Stimulated activated CD8-positive, alpha-beta memory T cell treated with anti-CD3 and anti-CD28 coated beads, Interleukin-7, amount 100 ng/mL, for 1 hour (primary cell): ENCODE data around the gene CDC37.
"Not testable (repeated sequence)": the region's sequence is repeated elsewhere in the genome, so short reads cannot be mapped to it uniquely, and the experiment has no call there.

Experiments used
- DNase-seq, 2 donors: peaks; one replicate each; pipeline ENCODE4 v3.0.0-alpha.2; 2020; ENCODE audit warnings: low read depth in 2 of 2

Gene CDC37

DNA sequence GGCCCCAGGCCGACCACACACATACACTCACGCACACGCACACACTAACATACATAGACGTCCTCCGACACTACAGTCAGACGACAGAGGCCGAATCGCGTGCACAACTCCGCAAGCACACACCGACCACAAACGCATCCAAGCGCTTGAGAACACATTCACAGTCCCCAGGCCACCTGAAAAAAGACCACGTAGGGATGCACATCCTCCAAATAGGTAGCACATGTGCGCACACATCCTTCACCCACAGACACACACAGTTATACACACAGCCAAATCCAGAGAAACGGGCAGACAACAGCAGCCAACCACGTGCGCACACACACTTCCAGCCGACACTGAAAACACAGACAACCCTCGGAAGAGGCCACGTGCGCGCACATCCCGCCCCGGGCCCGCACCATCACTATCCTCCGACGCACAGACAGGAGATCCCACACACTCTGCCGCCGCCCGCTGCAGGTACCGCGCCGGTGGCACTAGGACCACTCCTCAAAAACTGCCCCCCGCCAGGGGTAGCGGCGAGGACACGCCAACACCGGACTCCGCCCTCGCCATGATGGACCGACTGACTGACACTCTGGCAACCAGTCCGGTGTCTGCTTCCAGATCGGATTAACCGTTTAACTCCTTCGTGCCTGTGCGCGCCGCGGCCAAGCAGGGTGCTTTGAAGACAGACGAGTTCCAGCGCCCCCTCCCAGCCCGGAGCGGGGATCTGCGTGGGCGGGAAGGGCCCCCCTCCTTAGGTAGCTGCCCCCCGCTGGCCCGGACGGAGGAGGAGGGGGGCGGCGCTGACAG lies 16.5 kb upstream of the CDC37 start:
- DNase-seq: no peak

DNA sequence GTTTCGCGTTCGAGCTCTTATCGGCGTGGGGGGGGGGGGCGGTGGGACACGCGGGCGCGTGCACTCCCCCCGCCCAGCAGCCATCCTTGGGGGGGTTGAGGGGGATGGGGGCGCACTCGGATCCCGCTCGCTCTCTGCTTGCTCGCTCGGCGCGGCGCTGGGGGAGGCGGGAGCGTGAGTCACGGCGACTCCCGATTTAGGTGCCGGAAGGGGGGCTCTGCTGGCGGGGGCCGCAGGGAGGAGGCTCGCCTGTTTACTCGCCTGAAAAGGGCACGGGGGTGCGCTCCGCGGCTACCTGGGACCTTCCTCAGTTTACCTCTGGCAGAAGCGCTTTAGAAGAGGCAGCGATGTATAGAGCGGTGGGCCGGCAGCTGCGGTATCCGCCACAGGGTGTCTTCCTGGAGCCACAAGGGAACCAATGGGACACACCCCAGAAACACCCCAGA lies 15.9 kb upstream of the CDC37 start:
- no peak for DNase-seq

DNA sequence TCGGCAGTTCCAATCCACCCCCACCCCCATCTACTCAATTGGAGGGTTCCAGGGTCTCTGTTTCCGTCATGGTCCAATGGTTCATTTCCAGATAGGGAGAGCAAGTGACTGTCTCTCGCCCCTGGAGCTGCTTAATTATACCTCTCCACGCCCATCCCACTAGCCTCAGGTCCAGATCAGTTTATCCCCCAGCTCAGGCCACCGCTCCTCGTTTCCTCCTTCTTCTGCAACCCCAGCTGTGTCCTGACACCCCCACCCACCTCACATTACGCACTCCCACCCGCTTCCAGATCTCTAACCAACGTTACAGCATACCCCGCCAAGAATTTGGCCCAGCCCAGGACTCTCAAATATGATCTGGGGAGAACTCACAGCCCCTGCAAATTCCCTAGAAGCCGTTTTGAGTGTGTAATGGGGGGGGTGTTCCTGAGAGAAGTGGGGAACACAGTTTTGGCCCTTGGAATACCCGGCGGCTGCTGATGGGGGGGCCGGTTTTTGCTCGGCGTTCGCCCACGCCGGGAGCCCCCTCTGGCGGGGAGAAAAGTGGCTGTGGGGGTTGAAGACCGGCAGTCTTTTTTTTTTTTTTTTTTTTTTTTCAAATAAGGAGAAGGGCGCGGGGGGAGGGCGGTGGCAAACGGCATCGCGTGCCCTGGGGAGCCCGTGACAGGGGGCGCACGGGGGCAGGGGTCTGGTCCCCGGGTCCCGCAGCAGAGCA lies 15.3 kb upstream of the CDC37 start:
- no peak for DNase-seq

DNA sequence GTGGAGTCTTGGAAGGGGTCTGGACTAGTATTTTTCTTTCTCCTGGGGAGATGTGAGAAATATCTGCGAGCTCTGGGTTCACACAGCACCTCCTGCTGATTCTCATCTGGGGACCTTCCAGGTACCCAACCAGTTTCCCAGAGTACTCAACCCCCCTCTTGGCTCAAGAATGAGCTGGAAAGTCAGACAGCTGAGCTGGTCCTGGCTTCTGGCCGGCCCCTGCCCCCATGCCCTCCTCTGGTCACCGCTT lies 14.8 kb upstream of the CDC37 start:
- DNase-seq: no peak

DNA sequence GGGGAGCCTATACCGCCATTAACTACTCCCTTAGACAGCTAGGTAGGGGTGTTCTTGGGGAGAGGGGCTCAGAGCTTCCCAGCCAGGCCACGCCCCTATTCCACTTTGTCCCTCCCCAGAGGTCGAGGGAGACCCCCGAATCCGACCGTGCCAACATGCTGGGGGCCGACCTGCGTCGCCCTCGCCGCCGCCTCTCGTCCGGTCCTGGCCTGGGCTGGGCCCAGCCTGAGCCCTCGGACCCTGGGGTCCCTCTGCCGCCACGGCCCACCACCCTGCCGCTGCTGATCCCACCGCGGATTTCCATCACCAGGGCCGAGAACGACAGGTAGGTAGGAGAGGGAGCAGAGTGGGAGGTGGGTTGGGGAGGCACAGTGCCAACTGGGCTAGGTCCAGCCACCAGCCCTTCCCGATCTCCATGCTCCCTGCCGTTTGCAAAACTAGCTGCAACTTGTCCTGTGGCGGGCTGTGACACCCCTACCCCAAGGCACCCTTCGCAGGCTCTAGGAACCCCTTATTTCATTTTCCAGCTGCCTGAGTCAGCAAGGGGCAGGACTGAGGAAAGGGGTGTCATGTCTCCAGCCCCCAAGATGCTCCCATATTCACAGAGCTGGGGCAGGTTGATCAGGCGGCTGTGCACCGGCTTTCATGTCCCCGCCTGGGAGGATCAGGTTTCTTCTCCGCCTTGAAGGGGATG lies 14.3 kb upstream of the CDC37 start:
- no peak for DNase-seq

DNA sequence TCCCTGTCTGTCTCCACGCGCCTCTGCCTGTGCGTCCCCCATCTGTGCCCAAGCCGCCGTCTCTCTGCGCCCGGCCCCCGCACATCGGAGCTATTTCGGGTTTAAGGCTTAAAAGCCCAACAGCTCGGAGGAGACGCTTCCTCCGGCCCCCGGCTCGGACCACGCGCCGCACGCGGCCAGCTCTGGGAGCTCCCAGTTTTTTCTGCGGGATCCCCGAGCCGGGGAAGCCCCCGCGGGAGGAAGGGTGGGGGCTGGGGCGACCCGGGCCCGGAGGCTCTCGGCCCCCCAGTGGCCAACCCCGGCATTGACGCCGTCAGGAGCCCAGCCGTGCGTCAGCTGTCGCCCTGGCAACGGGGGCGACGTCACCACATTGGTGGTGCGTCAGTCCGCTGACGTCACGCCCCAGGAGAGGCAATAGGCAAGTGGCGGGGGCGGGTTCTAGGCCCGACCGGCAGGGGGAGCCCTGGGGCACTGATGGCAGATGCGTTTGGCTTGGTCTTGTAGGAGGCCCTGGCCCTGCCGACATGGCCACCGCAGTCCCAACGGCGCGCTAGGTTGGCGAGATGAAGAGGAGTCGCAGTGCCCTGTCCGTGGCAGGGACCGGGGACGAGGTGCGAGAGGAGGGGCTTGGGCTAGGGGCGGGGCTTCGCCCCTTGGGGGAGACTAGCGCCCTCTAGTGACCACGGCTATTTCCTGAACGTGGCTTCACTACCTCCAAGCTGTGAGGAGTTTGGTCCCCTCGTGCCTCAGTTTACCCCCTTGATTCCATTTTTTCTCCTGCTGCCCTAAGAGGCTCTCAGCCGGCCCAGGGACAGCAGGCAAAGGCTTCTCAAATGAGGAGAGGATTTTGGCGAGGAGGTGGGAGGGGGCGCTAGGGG lies 13.3 kb upstream of the CDC37 start:
- DNase-seq: peak; percentile 82 to 83

DNA sequence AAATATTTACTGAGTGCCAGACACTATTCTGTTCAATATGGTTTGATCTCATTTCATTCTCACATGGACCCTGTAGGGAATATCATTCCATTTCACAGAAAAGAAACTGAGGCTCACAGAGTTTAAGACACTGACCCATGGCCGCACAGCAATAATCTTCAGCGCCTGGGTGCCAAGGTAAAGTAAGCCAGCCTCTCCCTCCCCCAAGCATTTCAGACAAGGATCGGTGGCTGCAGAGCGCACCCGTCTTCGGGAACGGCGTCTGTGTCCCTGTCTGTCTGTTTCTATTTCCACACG lies 12.7 kb upstream of the CDC37 start:
- no peak for DNase-seq

DNA sequence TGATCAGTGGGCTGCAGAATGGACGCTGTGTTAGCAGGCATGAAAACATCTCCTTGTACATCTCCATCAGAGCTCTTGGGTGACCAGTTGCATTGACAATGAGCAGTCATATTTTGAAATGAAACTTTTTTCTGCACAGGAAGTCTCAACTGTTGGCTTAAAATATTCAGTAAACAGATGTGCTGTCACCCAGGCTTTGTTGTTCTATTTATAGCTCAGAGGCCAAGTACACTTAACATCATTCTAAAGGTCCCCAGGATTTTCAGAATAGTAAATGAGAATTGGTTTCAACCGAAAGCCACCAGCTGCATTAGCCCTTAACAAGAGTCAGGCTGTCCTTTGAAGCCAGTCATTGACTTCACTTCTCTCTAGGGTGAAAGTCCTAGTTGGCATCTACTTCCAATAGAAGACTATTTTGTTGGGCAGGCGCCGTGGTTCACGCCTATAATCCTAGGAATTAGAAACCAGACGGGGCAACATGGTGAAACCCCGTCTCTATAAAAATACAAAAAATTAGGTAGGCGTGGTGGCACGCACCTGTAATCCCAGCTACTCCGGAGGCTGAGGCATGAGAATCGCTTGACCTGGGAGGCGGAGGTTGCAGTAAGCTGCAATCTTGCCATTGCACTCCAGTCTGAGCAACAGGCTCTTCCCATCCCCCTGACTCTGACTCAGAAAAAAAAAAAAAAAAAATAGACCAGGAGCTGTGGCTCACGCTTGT lies 9.1 kb upstream of the CDC37 start:
- DNase-seq: no peak

DNA sequence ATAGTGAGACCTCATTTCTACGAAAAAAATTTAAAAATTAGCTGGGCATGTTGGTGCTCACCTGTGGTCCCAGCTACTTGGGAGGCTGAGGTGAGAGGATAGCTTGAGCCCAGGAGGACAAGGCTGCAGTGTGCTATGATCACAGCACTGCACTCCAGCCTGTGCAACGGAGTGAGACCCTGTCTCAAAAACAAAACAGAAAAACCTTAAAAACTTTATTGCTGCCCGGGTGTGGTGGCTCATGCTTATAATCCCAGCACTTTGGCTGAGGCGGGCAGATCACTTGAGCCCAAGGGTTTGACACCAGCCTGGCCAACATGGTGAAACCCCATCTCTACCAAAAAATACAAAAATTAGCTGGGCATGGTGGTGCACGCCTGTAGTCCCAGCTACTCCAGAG lies 7.9 kb upstream of the CDC37 start:
- DNase-seq: not testable (repeated sequence)

DNA sequence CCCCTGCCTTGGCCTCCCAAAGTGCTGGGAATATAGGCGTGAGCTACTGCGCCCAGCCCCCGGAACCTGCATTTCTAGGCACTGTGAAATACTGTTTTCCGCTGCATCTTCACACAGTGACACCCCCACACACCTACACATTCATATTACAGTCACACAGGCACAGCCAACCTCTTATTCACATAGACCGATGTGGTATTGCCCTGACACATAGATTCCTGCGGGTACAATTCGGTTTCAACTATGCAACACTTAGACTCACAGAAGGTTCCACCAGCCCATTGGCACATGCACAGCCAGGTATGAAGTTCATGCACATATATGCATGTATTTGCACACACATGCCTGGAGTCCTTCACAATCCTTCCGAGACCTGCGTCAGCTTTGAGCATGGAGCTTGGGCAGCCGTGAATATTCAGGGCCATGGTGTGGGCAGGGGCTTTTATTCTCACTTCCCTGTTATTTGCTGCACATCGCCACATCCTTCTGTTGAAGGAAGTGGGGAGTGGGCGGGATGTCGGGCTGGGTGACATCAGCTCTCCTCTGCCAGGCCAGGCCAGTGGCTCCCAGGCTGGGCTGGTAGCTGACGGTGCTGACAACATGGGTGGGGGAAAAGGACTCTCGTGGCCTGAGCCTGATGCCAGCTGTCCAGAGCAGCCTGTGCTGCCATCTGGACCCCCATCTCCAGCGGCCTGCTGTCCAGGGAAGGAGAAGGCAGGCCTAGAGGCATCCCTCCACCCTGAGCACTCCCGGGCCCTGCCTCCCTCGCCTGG lies 5.4 kb upstream of the CDC37 start:
- DNase-seq: no peak

DNA sequence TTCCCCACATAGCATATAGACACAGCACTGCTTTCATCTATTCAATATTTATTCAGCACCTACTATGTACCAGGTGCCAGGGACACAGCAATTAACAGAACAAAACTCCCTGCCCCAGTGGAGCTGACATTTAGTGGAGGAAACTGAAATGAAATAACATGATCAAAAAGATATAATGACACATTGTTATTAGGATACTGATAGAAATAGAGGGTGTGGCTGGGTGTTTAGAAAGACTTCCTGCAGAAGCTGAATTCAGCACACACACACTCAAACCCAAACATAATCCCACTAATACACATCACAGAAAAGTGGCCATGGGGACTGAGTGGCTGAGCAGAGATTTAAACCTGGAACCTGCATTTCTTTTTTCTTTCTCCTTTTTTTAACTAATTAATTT lies 3.8 kb upstream of the CDC37 start:
- no peak for DNase-seq

DNA sequence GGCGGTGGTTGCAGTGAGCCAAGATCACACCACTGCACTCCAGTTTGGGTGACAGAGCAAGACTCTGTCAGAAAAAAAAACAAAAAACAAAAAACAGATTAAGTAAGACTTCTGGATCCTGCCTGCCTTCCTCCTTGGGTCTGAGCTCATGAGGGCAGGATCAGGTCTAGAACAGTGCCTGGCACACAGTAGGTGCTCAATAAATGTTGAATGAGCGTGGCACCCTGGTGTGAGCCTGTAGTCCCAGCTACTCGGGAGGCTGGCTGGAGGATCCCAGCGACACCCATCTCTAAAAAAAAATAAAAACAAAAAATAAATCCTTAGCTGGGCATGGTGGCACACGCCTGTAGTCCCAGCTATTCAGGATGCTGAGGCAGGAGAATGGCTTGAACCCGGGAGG lies 2.8 kb upstream of the CDC37 start:
- no peak for DNase-seq

DNA sequence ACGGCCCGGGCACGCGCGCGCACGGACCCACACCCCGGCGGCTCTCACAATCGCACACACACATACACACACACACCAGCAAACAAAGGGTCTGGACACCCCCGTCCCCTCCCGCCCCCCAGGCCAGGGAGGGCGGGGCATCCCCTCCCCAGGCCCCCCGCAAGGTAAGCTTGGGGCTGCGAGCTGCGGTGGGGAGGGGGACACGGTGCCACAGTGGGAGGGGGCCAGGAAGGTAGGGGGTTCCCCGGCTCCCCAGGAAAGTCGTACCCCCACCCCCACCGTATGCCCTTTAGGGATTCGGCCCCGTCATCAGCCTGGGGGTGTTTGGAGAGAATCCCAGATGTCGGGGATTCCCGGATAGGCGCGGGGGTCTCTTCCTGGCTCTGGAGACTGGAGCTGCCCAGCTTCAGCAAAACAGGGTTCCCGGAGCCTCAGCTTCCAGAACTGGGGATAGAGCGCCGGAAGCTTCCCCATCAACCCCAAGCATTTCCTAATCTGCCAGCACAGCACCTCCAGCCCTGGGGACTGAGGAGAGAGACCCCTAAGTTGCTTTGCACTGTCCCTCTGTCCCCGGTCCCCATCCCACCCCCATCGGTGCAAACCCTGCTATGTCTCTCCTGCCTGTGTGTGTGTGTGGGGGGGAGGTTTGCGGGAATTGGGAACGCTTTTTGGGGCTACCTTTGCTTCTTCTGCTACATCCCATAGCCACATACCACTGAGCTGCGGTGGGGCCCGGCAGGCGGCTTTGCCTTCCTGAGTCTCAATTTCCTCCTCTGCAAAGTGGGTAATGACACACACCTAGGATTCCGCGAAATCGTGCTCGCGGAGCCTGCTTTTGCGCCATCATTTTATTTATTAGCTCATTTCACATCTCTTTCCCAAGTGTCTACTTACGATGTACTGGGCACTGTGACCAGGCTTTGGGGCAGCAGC lies 1.8 kb upstream of the CDC37 start:
- no peak for DNase-seq

DNA sequence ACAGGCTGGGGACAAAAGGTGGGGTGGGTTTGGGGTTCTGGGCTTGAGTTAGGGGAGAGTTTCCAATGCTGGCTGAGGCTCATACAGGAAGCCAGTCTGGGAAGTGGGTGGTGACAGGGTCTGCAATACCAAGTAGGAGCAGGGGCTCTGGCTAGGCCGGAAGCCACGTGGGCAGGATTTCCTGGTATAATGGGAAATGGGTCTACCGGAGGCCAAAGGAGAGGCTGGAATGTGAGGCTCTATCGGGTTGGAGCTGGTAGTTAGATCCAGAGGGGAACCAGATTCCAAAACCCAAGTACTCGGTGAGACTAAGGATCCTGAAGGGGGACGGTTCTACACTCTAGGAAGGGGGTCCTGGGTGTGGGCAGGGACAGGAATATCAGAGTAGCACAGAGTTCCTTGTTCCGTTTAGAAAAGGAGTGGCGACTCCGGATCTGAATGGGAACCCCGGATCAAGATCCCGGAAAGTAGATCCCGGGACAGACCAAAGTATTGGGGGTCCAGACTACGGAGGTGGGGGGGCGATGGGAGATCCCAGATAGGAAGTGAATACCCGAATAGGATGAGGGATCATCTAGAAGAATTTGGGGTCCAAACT lies 802 bp downstream of the CDC37 start:
- no peak for DNase-seq

DNA sequence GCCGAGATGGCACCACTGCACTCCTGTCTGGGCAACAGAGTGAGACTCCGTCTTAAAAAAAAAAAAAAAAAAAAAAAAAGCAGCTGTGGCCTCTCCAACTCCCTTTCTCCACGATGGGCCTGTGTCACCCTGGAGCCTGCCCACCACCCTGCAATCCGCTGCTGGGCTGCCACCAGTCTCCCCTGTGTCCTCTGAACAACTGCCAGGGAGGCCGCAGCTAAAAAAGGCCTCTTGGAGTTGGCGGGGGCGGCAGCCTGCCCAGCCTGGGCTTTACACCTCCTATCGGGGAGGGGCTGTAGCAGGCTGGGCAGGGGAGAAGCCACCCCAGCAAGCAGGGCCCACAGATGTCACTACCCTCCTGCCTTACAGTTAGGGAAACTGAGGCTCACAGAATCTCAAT lies 3.5 kb downstream of the CDC37 start:
- DNase-seq: no peak

DNA sequence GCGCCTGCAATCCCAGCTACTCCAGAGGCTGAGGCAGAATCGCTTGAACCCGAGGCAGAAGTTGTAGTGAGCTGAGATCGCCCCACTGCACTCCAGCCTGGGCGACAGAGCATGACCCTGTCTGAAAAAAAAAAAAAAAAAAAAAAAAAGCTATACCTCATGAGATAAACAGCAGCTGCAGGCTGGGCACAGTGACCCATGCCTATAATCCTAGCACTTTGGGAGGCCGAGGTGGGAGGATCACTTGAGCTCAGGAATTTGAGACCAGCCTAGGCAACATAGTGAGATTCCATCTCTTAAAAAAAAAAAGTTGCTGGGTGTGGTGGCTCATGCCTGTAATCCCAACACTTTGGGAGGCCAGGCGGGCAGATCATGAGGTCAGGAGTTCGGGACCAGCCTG lies 4.0 kb downstream of the CDC37 start:
- DNase-seq: not testable (repeated sequence)

DNA sequence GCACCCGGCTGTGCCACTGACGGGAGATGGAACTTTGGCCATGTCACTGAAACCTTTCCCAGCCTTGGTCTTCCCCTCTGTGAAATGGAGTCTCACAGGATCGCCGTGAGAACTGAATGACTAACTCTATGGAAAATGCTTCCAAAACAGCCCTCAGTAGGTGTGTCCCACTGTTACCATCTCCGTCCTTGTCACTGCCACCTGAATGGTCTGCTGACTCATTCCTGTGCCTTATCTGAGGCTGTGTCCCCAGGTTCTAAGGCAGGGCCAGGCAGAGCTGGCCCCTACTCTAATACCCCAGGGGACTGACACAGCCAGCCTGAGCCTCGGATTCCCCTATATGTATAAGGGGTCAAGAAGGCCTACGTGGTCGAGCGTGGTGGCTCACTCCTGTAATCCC lies 4.5 kb downstream of the CDC37 start:
- no peak for DNase-seq

DNA sequence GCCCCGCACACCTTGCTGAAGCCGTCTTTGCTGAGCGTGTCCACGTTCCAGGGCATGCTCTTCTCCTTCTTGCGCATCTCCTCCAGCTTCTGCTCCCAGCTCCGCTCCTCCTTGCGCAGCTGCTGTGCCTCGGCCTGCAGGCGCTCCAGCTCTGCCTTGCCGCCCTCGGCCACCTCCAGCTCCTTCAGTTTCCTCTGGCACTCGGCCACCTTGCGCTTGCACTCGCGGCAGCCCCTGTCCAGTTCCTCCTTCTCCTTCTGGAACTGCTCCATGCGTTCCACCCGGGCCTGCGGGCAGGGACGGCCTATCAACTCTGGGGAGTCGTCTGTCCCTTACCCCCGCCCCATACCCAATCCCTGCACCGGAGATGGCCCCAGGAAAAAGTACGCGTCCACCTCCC lies 7.4 kb downstream of the CDC37 start:
- no peak for DNase-seq

DNA sequence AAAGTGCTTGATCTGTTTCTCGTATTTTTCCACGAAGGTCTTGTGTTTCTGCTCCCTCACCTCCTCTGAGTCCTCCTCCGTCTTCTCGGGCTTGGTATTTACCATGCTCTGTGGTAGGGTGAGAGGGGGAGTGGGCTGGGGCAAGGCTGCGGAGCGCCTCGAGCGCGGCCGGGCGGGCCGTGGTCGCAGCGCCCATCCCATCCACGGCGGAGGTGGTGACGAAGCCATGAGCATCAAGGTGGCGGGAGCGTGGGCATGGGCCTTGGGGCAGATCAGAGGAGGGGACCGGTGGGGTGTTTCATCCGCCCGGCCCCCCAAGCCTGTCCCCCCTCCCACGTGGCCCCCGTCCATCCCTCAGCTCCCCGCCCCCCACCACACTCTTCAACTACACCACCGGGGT lies 7.9 kb downstream of the CDC37 start:
- DNase-seq: no peak
